SW 1271 (cell line): ENCODE results near the gene JAM3.
"Not testable (repeated sequence)": the region's sequence is repeated elsewhere in the genome, so short reads cannot be mapped to it uniquely, and the experiment has no call there.

Experiments
- DNase-seq, 2 experiments: peaks; one replicate each; lab custom pipeline; 2025; lab: John Stamatoyannopoulos, UW

Gene JAM3

DNA sequence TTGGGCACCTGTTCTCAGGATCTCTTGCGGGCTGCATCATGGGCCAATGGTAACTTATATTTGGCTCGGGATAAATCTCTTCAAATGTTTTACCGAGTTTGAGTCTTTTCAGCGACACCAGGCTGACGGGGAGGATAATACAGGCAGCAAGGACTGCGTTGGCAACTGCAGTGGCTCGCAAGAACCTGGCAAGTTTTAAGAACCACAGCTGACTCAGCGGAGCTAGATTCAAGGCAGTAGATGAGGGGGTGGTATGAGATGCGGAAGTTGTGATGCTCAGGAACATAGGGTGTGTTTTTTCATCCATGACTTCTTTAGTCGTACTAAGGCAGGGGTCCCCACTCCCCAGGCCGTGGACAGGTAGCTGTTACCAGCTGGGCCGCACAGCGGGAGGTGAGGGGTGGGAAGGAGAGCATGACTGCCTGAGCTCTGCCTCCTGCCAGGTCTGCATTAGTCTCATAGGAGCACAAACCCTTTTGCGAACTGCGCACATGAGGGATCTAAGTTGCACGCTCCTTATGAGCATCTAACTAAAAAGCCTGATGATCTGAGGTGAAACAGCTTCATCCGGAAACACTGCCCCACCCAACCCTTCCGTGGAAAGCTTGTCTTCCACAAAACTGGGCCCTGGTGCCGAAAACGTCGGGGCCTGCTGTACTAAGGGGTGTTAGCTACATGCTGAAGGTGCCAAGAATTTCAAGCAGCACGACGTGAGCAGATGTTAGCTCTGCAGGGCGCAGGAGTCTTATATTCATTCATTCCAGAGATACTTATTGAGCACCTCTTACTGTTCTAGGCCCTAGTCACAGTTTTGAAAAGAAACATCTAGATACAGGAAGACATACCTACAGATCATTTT, 6.4 kb upstream of the JAM3 start:
- no peak for DNase-seq

DNA sequence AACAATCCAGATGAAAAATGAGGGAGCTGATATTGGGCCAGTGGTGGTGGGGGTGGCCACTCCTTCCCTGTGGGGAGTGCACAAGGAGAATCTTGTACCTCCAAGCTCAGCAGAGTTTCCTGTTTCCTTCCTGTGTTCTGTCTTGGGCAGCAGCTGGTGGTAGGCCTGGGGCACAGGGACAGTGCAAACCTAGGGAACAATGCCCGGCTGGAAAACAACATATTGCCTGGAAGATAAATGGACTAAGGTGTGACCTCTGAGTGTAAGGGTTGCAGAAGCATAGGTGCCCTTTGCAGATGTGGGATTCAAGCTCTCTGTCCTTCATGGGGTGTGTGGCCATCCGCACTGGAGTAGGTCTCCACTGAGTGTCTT, 5.8 kb upstream of the JAM3 start:
- DNase-seq, result no peak

DNA sequence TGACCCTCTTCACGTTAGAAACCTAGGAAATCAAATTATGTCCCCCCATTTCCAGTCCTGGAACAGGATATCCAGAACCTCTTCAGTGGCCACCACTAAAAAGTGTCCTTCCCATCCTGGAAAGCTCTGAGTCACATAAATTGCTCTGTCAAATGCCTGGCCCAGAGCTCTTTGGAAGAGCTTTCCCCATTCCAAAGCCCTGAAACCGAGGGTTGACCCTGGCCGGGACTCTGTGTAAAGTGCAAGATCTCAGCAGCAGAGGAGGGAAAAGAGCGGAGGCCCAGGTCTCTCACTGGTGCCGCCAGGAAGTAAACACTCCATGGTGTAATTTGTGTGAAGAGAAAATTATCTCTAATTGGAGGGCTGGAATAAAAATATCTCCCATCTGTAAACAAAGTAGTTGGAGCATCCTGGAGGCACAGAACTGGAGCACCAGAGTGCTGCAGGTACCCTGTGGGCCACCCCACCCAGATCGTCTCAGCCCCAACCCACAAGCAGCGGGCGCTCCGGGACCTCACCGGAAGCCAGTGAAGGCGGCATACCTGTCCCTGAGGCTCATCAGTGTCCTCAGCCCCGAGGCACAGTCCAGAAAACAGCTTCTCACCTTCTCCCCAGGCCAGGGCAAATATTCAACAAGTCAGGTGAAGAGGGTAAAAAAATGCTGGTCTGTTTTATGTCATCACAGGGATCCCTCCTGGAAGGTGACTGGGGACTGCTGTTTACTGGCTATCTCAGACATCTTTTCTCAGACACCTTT, 4.7 kb upstream of the JAM3 start:
- DNase-seq, result no peak

DNA sequence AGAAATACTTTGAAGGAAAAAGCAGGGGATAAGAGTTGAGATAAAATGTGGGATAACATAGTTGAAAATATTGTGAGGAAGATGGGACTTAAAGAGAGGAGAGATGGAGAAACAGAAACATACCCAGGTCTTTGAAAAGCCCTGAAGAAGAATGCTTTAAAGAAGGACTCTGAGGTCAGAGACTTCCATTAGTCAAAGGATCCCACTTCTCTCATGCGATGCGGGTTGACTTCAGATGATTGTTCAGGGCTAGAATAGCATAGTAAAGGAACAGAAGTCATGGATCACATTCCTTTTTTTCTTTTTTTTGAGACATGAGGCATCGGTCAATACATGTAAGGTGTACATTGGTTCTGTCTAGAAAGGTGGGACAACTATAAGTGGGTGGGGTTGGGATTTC, 3.5 kb upstream of the JAM3 start:
- no peak for DNase-seq

DNA sequence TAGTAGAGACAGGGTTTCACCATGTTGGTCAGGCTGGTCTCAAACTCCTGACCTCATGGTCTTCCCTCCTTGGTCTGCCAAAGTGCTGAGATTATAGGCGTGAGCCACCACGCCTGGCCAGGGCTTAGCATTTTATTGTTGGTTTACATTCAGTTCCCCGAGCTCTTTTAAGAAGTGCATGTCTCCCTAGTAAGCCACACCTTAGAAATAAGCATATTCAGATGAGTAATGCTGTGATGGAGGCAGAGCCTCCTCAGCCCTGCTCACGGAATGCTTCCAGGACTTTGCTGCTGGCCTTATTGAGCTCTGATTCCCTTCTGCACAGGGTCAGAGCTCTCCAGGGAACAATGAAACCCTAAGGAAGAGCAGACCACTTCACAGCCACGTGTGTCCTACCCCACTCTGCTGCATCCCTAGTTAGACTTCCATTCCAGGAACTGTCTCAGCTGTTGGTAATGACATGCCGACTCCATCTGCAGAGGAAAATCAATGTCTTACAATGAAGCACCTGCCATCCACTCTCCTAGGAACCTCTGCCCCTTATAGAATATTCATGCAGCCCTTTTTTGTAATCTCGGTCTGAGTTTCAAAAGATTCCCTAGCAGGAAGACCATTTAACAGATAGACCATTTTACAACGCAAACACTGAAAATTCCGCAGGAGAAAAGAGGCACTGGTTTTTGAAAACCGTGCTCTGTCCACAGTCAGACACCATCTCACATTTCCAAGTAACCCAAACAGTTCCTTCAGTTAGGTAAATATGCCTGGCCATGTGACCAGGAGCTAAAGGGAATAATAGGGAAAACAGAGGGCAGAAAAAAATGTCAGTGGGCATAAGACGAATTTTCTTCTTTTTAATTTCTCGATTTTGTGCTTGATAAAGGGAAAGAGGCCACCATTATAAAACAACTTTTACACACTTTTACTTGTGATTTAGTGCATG, 1.7 kb upstream of the JAM3 start:
- DNase-seq, result no peak

DNA sequence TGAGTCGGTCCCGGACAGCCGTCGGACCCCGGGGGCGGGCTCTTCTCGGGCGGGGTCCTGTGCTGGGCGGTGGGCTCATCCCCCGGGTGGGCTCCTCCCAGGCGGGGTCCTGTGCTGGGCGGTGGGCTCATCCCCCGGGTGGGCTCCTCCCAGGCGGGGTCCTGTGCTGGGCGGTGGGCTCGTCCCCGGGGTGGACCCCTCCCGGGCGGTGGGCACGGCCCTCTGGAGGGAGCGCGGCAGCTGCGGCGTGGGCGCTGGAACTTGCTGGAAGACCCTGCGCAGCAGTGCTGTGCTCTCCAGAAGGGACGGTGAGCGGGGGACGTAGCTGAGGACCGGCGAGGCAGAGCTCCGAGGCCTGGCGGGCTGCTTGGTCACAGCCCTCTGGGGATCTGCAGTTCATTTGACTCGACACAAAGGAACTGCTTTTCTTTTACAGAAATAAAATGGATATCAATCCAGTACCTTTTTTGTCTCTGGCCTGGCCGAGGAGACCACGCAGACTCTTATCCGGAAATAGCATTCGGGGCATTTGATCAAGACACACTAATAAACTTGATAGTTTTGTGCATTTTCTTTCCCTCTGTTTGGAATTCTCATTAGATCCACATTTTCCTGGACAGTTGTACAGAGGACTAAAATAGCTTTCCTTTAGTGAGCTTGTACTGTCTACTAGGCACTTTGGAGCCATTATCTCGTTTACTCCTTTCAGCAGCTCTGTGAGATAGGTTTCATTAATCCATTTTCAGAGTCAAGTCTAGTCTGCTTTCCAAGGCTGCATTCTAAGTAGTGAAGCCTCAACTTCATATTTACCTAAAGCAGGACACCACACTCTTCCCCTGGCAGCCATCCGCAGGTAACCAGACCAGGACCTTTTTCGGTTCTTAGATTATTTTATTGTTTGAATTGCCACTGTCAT, 812 bp downstream of the JAM3 start:
- DNase-seq, result no peak

DNA sequence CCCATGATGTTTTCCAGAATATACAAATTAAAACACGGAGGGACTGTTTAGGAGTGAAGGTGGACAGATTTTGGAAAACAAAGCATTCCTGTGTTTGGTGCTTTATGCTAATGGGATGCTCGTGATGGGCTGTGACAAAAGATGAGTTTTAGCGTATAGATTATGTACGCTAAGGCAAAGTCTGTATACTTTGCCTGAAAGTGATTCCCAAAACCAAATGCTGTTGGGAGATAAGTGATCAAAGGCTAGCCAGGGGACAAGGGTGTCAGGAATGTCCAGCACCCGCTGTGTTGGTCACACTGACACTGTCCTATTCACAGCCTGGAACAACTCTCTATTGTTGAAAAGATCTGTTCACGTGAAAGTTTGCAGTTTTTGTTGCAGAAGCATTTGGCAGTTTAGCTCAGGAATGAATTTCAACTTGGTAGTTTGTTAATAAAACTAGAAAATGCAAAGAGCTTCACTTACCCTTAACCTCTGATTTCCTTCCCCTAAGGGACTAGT, 1.5 kb downstream of the JAM3 start:
- no peak for DNase-seq

DNA sequence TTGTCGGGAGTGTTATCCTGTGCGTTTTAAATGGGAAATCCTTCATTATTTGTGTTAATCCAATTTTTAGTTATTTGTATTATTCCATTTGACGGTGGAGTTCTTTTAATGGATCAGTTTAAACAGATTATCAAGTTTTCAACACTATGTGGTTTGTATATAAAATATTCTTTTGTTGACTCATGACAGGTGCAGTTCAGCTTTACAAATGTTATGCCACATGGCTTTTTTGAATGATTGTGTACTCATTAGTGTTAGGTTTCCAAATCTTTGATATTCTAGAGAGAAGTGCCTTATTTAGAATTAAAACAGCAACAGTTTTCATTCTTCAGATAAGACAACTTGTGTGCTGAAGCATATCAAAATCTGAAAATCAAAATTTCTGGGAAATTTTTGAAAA, 2.4 kb downstream of the JAM3 start:
- no peak for DNase-seq

DNA sequence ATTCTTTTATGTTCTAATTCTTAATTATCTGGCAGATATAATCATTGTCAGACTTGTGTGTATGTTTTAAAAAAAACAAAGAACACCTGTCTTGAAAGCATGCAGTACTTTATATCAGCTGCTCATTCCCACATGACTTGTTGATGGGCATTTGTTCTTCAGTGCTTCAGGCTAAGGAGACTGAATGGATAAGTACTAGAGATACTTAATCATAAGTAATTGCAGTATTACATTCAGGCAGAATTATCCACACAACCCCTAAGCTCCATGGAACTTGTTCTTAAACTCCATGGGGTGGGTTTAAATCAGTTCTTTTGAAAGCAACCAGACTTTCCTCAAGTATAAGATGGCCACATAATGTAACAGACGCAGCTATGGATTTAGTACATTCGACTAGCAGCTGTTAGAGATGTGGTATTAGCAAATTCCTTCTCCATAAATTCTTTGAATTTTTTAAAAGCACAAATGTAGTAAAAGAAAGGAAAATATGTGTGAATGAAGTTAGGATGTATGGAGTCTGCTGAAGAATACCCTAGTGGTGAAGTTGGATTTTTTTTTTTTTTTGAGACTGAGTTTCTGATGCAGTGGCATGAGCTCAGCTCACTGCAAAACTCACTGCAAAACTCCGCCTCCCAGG, 3.0 kb downstream of the JAM3 start:
- DNase-seq, result no peak

DNA sequence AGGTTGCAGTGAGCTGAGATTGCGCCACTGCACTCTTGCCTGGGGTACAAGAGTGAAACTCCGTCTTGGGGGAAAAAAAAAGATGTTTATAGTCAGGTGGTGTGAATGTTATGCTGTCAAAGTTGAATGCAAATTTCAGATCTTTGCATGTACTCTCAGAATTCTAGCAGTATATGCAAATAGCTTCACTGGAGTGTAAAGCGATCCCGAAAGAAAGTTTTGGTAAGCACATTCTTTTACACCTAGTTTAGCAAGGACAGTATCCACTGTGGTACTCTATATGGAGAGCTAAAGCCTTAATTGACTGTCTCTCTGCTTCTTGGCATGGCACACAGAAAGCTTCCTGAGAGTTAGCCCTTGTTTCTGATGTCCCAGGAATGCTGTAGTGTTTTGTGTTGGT, 4.0 kb downstream of the JAM3 start:
- DNase-seq, result no peak

DNA sequence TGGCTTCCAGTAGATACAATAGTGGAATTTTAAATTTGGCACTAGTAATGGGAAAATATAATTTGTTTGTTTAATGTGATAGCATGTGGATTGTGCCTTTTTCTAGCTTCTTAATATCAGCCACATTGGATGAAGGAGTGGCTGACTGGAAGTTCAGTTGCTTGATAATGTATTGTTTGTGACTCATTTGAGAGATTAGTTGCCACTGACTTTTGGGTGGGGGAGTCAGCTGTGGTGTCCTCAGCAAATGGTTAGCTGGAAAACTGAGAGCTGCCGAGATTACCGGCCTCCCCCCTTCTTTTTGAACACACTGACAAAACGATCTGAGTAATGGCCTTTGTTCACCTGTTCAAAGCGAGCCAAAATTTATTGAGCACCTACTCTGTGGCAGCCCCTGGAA, 5.5 kb downstream of the JAM3 start:
- DNase-seq, result no peak

DNA sequence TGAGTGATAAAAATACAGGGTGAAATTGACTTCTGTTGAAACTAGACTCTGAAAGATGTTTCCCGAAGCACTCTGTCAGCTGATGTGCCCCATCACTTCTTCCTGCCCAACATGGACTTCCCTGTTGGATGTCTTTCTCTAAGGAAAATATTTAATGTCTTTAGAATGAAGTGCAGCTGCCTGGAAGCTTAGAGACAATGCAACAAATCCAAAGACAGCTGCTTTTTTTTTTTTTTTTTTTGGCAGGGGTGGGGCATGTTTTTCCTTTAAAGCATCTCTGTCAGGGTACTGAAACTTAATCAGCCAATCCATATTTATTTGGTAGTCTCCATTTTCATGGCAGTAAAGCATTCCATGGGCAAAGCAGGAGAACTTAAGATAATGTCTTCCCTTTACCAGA, 5.9 kb downstream of the JAM3 start:
- no peak for DNase-seq

DNA sequence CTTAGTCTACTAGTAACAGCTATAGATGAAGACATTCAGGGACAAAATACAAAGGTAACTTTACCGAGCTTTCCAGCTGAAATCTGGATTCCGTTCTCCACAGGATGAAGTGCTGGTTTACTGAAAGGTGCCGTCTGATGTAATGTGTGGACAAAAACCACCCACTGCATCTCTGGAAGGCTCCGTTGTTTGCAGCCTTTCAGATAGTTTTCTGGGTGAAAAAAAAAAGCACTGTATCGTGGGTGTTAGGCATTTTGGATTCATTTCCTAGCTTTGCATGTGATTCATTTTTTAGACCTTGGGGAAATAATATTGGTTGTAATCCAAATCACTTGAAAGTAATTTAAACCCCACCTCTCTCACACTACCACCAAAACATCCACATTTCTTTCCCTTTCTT, 10.4 kb downstream of the JAM3 start:
- no peak for DNase-seq

DNA sequence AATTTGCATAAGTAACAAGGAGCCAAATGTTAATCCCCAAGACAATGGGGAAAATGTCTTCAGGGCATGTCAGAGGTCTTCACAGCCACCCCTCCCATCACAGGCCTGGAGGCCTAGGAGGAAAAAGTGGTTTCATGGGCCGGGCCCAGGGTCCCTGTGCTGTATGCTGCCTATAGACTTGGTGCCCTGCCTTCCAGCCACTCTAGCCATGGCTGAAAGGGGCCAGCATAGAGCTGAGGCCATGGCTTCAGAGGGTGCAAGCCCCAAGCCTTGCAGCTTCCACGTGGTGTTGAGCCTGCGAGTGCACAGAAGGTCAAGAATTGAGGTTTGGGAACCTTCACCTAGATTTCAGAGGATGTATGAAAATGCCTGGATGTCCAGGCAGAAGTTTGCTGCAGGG, 12.4 kb downstream of the JAM3 start:
- not testable (repeated sequence) for DNase-seq

DNA sequence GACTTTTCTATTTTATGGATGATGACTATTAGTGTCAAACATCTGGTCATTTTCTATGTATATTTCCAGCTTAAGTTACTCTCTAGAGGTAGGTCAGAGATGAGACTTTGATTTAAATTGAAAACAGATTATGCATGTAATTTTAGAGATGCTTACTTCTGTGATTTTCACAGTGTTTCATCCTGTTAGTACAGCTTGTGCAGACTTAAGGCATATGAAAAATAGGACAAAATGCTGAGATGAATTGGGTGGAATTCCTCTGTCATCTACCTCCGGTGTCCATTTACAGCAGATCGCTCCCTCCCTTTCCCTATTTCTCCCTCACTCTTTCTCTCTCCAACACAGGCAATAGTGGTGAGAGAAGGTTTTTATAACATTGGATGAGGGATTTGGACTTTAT, 14.1 kb downstream of the JAM3 start:
- no peak for DNase-seq

DNA sequence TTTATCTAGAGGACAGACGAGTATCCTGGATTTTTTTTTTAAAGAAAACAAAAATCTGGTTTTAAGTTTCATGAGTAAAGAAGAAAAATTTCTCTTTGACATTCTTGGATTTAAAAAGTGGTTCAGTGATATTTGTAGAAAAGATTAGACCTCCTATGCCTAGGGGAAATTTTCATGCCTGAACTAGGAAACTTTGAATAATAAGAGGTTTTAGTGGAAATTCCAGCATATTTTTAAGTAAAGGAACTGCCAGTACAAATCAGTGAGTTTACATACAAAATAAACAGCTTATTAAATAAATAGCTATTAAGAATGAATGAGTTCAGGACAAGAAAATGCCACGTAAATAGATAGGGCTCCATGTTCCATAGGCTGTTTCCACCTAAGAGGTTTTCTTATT, 17.5 kb downstream of the JAM3 start:
- DNase-seq, result no peak

DNA sequence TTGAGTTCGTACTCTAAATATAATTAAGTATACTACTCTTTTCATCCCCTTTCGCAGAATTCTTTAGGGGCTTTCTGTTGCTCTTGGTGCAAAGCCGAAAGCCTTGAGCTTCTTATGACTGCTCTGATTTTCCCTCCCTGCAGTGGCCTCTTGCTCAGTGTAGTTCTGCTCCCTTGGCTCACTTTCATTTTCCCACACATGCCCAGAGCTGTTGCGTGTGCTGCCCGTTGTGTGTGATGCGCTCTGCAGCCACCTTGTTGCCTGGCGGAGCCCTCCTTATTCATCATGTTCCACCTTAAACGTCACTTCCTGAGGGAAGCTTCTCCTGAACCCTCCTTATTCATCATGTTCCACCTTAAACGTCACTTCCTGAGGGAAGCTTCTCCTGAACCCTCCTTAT, 23.1 kb downstream of the JAM3 start:
- not testable (repeated sequence) for DNase-seq

DNA sequence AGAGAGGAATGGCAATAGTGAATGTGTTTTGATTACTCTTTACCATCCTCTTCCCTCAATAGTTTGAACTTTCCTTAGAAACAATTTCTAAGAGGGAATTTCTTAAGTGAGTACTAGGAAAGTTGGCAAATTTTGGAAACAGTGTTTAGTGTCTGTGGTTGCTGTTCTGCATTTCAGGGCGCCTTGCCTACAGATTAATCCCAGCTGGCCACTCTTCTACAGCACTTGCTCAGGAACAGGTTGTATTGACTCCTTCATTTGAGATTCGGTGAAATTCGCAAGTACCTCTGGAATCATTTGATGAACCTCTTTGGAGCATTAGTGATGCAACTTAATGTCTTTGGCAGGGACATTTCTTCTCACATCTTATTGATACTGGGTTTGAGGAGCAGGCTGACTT, 28.3 kb downstream of the JAM3 start:
- no peak for DNase-seq

DNA sequence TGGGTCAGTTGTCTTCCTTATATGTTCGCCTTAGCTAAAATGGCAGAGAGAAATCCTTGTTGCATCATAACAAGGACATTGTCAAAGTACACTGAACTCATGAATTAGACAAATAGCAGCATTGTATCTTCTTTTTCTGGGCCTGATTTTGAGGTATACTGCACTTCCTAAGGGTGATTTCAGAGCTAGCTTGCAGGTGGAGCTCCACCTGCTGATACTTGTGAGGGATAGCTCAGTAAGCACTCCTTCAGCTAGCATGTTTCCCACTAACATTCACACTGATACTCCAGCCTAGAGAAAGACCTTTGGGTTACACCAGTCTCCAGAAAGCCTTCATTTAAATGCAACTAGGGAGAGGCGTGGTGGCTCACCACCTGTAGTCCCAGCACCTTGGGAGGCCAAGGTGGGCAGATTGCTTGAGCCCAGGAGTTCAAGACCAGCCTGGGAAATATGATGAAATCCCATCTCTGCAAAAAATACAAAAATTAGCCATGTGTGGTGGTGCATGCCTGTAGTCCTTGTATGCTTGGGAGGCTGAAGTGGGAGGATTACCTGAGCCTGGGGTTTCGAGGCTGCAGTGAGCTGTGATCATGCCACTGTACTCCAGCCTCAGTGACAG, 29.8 kb downstream of the JAM3 start:
- DNase-seq, result peak in 1 of 2 experiments; percentile 8

DNA sequence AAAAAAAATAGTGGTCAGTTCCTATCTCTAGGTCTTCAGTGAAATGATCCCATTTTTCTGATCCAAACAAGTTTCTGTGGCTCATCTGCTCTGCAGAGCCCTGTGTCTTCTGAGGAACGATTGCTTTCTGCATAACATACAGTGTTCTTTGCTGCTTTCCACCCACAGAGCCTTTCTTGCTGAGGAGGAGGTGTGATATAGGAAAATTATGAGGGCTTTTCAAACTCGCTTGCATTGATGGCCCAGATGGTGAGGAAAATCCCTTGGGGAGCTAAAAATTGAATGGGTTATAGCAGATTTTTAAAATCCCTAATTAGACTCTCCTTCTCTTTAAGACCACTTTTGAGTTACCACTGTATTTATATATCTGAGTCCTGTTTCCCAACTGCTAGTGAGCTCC, 31.3 kb downstream of the JAM3 start:
- no peak for DNase-seq
